ENCODE results near the gene EHD4.

Gene EHD4

DNA sequence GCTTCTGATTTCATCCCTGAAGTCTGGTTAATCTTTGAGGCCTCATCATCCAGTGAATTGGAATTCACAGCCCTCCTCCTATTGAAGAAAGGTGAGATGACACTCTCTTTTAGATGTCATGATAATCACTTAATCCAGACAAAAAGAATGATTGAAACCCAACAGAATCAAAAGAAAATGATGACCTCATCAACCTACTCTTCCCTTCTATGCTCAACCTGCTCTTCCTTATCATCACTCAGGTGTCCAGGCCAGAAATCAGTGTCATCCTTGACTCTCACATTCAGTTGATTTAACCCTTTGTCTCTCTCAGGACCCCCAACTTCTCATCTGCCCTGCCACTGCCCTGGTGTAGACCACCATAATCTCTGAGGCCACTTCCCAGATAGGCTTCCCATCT is 36.7 kb upstream of the EHD4 start:
- TF ChIP-seq, protein P1, sequence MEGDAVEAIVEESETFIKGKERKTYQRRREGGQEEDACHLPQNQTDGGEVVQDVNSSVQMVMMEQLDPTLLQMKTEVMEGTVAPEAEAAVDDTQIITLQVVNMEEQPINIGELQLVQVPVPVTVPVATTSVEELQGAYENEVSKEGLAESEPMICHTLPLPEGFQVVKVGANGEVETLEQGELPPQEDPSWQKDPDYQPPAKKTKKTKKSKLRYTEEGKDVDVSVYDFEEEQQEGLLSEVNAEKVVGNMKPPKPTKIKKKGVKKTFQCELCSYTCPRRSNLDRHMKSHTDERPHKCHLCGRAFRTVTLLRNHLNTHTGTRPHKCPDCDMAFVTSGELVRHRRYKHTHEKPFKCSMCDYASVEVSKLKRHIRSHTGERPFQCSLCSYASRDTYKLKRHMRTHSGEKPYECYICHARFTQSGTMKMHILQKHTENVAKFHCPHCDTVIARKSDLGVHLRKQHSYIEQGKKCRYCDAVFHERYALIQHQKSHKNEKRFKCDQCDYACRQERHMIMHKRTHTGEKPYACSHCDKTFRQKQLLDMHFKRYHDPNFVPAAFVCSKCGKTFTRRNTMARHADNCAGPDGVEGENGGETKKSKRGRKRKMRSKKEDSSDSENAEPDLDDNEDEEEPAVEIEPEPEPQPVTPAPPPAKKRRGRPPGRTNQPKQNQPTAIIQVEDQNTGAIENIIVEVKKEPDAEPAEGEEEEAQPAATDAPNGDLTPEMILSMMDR (IDR thresholded peaks at IDR 0.05; ENCODE audit: insufficient read depth, low read length, missing control alignments) = no peak
- H3K4me3 ChIP-seq (ENCODE audit: low read depth, low read length) = no peak overlapping the region
- ChIA-PET POLR2A (no interaction called here), CTCF (interaction anchor here (1.1 kb wide), 1 partner anchor 16 kb away, joined by 3 read pairs; no protein-coding TSS in a partner anchor)
- no peak for DNase-seq (ENCODE audit: low read depth, low spot score)

DNA sequence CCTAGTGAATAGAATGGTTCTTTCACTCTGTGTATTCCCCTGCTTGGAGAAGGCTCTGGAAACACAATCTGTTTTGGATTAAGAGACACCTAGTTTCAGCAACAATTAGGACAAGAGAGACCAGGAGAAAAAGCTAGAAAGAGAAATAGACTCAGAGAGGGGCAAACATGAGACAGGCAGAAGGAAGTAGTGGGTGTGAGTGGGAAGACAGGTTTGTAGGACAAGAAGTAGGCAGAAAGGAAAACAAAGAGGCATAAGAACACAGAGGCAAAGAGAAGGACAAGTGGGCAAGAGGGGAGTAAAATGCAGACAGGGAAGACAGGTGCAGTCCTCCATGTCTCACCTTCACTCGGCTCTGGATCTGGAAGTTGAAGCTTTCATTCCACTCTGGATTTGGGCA is 35.0 kb upstream of the EHD4 start:
- TF ChIP-seq, protein P1 (IDR thresholded peaks at IDR 0.05; ENCODE audit: insufficient read depth, low read length, missing control alignments) = no peak
- no peak overlapping the region for H3K4me3 ChIP-seq (ENCODE audit: low read depth, low read length)
- ChIA-PET POLR2A (no interaction called here), CTCF (interaction anchor here (0.6 to 0.8 kb wide), 3 partner anchors 17 to 18 kb away, joined by 3 read pairs; no protein-coding TSS in a partner anchor)
- no peak for DNase-seq (ENCODE audit: low read depth, low spot score)

DNA sequence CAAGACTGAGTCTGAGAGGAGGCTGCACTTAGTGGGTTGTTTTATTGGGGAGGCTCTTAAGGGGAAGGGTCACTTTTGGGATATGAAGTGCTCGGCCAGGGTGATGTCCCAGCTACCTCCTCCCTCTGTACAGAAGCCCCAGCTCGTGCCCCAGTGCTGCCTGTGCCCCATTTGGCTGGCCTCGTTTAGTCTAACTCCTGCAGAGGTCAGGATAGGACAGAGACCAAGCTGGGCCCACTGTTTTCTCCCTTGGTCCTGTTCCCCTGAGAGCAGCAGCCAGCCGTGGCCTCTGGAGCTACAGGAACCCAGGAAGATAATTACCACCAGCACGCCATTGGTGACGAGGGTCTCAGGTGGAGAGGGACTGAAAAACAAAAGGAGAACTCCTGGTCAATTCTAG is 30.0 kb upstream of the EHD4 start:
- ChIA-PET POLR2A (no interaction called here), CTCF (interaction anchor here (1.3 to 5.4 kb wide), 3 partner anchors 13 to 82 kb away, joined by 3 to 50 read pairs (median 5); no protein-coding TSS in a partner anchor)
- TF ChIP-seq, protein P1 (IDR thresholded peaks at IDR 0.05; ENCODE audit: insufficient read depth, low read length, missing control alignments) = no peak
- H3K4me3 ChIP-seq (ENCODE audit: low read depth, low read length) = no peak overlapping the region
- DNase-seq (ENCODE audit: low read depth, low spot score) = no peak

DNA sequence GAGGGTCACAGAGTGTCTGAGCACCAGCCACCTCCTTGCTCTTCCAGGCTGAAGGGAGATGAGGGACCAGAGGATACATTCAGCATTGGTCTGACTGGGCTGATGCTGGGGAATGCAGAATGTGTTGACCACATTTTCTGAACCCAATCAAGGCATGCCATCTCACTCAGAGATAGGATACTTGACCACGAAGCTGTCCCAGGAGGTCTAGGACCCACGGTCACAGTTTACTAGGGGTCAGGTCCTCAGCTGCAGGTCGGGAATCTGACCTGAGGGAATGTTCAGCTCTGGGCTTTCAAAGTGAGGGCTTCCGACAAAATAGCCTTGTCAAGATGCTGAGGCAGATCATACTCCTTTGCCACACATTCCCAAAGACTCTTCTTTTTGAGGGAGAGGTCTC is 28.9 kb upstream of the EHD4 start:
- ChIA-PET POLR2A (no interaction called here), CTCF (interaction anchor here (1.3 to 5.4 kb wide), 3 partner anchors 12 to 83 kb away, joined by 3 to 50 read pairs (median 5); no protein-coding TSS in a partner anchor)
- TF ChIP-seq, protein P1 (IDR thresholded peaks at IDR 0.05; ENCODE audit: insufficient read depth, low read length, missing control alignments) = no peak
- no peak overlapping the region for H3K4me3 ChIP-seq (ENCODE audit: low read depth, low read length)
- no peak for DNase-seq (ENCODE audit: low read depth, low spot score)

DNA sequence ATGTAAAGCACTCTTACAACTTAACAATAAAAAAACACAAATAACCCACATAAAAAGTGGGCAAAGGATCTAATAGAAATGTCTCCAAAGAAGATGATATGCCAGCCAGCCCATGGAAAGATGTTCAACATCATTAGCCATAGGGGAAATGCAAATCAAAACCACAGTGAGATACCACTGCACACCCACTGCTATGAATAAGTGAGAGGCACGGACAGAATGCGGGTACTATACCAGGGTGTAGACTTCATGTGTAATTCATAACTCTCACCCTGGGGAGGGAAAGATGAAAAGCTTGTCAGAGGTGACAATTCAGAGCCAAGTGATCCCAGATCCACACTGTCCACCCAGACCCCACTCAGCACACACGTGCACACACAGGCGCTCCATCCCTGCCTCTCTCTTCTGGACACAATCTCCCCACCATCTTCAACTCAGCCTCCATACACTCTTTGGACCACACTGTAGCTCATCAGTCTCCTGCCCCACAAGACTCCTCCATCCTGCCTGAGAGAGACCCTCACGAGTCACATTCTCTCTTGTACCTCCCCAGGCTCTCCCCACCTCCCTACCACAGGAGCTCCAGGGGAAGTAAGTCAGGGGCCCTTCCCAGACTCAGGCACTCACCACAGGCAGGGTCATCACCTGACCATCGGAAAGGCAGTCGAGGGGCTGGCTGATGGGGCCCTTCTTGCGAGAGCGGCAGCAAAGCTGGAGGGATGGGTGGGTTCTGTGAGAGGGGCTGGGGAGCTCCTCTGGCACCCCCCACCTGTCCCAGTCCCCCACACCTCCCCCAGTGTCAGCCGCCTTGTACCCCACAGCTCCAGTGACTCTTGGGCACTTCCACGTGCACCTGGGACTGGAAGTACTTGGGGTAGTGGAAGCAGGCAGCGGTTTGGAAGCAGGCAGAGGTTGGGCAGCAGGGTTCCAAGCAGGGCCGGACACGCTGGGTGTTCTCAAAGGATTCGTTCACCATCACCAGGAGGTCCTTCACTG is 27.2 kb upstream of the EHD4 start:
- POLR2A ChIA-PET = no interaction called here
- CTCF ChIA-PET = interaction anchor here (1.1 to 5.4 kb wide), 3 partner anchors 10 to 85 kb away, joined by 3 to 50 read pairs (median 4); no protein-coding TSS in a partner anchor
- no peak overlapping the region for H3K4me3 ChIP-seq (ENCODE audit: low read depth, low read length)
- no peak for DNase-seq (ENCODE audit: low read depth, low spot score)
- TF ChIP-seq, protein P1 (IDR thresholded peaks at IDR 0.05; ENCODE audit: insufficient read depth, low read length, missing control alignments) = no peak

DNA sequence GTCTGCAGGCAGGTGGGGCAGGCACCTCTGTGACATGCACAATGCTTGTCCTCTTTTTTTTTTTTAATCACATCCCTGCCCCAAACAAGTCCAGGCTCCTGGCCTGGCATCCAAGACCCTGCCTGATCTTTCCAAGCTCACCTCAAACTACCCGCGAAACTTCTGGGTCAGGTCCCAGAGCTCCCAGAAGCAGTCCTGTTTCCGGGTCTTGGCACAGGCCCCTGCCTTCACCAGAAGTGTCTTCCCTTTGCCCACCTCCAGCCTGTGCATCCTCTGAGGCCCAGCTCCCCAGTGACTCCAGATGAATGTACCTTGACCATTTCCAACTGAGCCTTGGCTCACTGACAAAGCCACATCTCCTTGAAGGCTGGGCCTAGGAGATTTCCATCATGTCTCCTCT is 25.5 kb upstream of the EHD4 start:
- CTCF ChIA-PET = interaction anchor here (0.8 to 22.3 kb wide), 5 partner anchors 9 to 85 kb away, joined by 3 to 274 read pairs (median 4); no protein-coding TSS in a partner anchor
- POLR2A ChIA-PET = no interaction called here
- TF ChIP-seq, protein P1 (IDR thresholded peaks at IDR 0.05; ENCODE audit: insufficient read depth, low read length, missing control alignments) = no peak
- no peak overlapping the region for H3K4me3 ChIP-seq (ENCODE audit: low read depth, low read length)
- DNase-seq (ENCODE audit: low read depth, low spot score) = no peak
